Pancreas (tissue), 10 donors: ENCODE results near the gene DLGAP3. TPM values are rescaled to one million over a fixed set of nuclear protein-coding genes. Genes with fewer than 3 reads are reported as not detected.
"Not testable (repeated sequence)": the region's sequence is repeated elsewhere in the genome, so short reads cannot be mapped to it uniquely, and the experiment has no call there.

ENCODE experiments used
- ATAC-seq, 4 donors: fragments of 200-7000 bp; cut with Tn5 transposase; one replicate each; pipeline versions ENCODE4 v1.8.0 to v1.9.1; 2020; ENCODE audit warnings: mild to moderate bottlenecking in 4 of 4, moderate library complexity in 4 of 4
- DNase-seq, 6 donors: peaks; one replicate each; pipeline ENCODE4 v3.0.0-alpha.2; 2020
- FAIRE-seq: peaks from 2 replicates; lab custom pipeline; 2012; peaks lifted over from hg19 to GRCh38; lab: Jason Lieb, UNC
- H3K27ac ChIP-seq, 4 donors: fragments of 200-600 bp; sonication (generic); 1 replicate in 3 of 4; 2 replicates in 1 of 4; pipeline versions ENCODE4 v1.5.0 to v1.8.0; 2020
- H3K27me3 ChIP-seq, 4 donors: fragments of 200-600 bp; one replicate each; pipeline ENCODE4 v1.8.0; 2021
- H3K36me3 ChIP-seq, 3 donors: fragments of 200-600 bp; sonication (generic) in 1 of 3; one replicate each; pipeline versions ENCODE4 v1.5.0 to v1.8.0; 2020 to 2021
- H3K4me1 ChIP-seq, 3 donors: fragments of 200-600 bp; one replicate each; pipeline ENCODE4 v1.8.0; 2021
- H3K4me3 ChIP-seq, 4 donors: fragments of 200-600 bp; sonication (generic) in 2 of 4; one replicate each; pipeline versions ENCODE4 v1.5.0 to v1.8.0; 2020 to 2021
- H3K9me3 ChIP-seq, 4 donors: fragments of 200-600 bp; one replicate each; pipeline ENCODE4 v1.8.0; 2021
- CTCF ChIP-seq, 4 donors: fragments of 200-600 bp; sonication (generic) in 3 of 4; IDR thresholded peaks; one replicate each; pipeline versions ENCODE4 v1.5.0 to v1.8.0; 2021; ENCODE audit warnings: antibody characterized with exemption in 4 of 4
- WGBS, 2 donors: extraction: QIAGEN DNeasy Blood & Tissue Kit; methylation state at CpG; one replicate each; pipeline ENCODE4 v1.1.7; 2013; 5-methylcytosine and 5-hydroxymethylcytosine counted together
- intact Hi-C, 3 donors: fragments of 100-400 bp; cut with DNase I; formaldehyde crosslinking; loops; one replicate each; pipeline versions ENCODE4 v1.11.1 to v1.14.2; 2022
- polyA plus RNA-seq, 2 donors: library from polyadenylated mRNA; stranded (reverse); fragments of 200-250 nt; gene quantifications; one replicate each; pipeline ENCODE4 v1.2.3, GENCODE V29; 2013
- total RNA-seq, 6 donors: library from RNA; stranded (reverse); fragmentation: NEBNext Ultra II Directional in 4 of 6; extraction: Animal tissue kit (Norgen Biotek cat#: 25700) in 4 of 6; gene quantifications; one replicate each; pipeline versions ENCODE4 v1.2.1 to v1.2.4, GENCODE V29; 2021 to 2023
- donor health status: healthy with polysubstance abuse.
- donor health status: DM: no; HTN: no; CAD: no; lungs with moderate emphysema.
- donor health status: DM: no; HTN: no; CAD: no.
- donor health status: control.
- donor health status: control.
- donor health status: Bipolar disorder and iron deficiency.
- donor health status: DM: yes; HTN: yes; CAD: no.
- donor health status: DM: no; HTN: no; CAD: no.
- donor health status: DM: no; HTN: no; CAD: no.
- donor health status: DM: yes; HTN: yes; CAD: no.

Gene DLGAP3
- total and polyA plus RNA-seq, 8 donors, result 0.53 to 1.8 (median 1.4) TPM

GRCh38 chr1:34827341-34827941, 102.0 kb downstream of the DLGAP3 start:
- 72 to 74% methylated on average over 5 of the region's 5 CpGs for WGBS, 2 donors
- Histone ChIP-seq H3K27ac (no peak overlapping the region), H3K9me3 (no peaks in the 10 kb centered on the region), H3K36me3 (no peaks in the 10 kb centered on the region), H3K27me3 (no peaks in the 10 kb centered on the region), H3K4me3 (no peak overlapping the region), H3K4me1 (peaks cover 16 to 21% (median 17%) of the 10 kb centered on the region in 3 donors)
- TF ChIP-seq CTCF (IDR thresholded peaks at IDR 0.05), result no peak
- DNase-seq (no peak), FAIRE-seq (no peak), ATAC-seq (no peak)
- intact Hi-C loops, result no loop called here

- Histone ChIP-seq H3K4me3 (no peak overlapping the region), H3K27me3 (no peaks in the 10 kb centered on the region), H3K4me1 (peaks cover 16 to 21% (median 17%) of the 10 kb centered on the region in 3 donors), H3K9me3 (no peaks in the 10 kb centered on the region), H3K36me3 (no peaks in the 10 kb centered on the region), H3K27ac (peak overlapping the region; percentile 57 to 82 (median 78))
- FAIRE-seq (no peak), ATAC-seq (peak; percentile 91 to 96 (median 94)), DNase-seq (peak; percentile 58 to 89 (median 71))
- no peak for TF ChIP-seq CTCF (IDR thresholded peaks at IDR 0.05)
- 13 to 29% methylated on average over 11 of the region's 11 CpGs for WGBS, 2 donors
- intact Hi-C loops, result no loop called here
Observed at GRCh38 chr1:34825455-34826091, 103.9 kb downstream of the DLGAP3 start.

GRCh38 chr1:34824817-34825454, 104.5 kb downstream of the DLGAP3 start:
- Histone ChIP-seq H3K27ac (peak overlapping the region; percentile 57 to 82 (median 78)), H3K36me3 (no peaks in the 10 kb centered on the region), H3K4me1 (peaks cover 16 to 21% (median 17%) of the 10 kb centered on the region in 3 donors), H3K9me3 (no peaks in the 10 kb centered on the region), H3K4me3 (no peak overlapping the region), H3K27me3 (no peaks in the 10 kb centered on the region)
- ATAC-seq (peak; percentile 33 to 48 (median 43)), DNase-seq (no peak), FAIRE-seq (no peak)
- intact Hi-C loops, result no loop called here
- no peak for TF ChIP-seq CTCF (IDR thresholded peaks at IDR 0.05)
- WGBS, 2 donors, result 30 to 54% methylated on average over 3 of the region's 3 CpGs

- H3K27ac ChIP-seq, result no peak overlapping the region
- FAIRE-seq, result no peak
- no peaks in the 10 kb centered on the region for H3K36me3 ChIP-seq
- no peak for TF ChIP-seq CTCF (IDR thresholded peaks at IDR 0.05)
- H3K27me3 ChIP-seq, result no peaks in the 10 kb centered on the region
- no peaks in the 10 kb centered on the region for H3K9me3 ChIP-seq
- DNase-seq, result no peak
- intact Hi-C loops, result no loop called here
- ATAC-seq, result no peak
- WGBS, 2 donors, result 77 to 80% methylated on average over 3 of the region's 3 CpGs
- H3K4me3 ChIP-seq, result no peak overlapping the region
- peaks cover 10 to 17% (median 16%) of the 10 kb centered on the region in 3 donors for H3K4me1 ChIP-seq
Observed at GRCh38 chr1:34822202-34822601, 107.2 kb downstream of the DLGAP3 start.

- FAIRE-seq, H3K9me3 ChIP-seq, intact Hi-C loops, H3K4me1 ChIP-seq, ATAC-seq, H3K4me3 ChIP-seq, H3K27ac ChIP-seq, H3K36me3 ChIP-seq, DNase-seq, H3K27me3 ChIP-seq: not testable (repeated sequence)
- WGBS, 2 donors, result 97 to 98% methylated on average over 2 of the region's 2 CpGs
Observed at GRCh38 chr1:34818862-34819261, 110.6 kb downstream of the DLGAP3 start.
